D721Med (cell line): ENCODE results near the gene RUFY4.

Source experiments
- DNase-seq: peaks from one replicate; pipeline ENCODE4 v3.0.0; 2011; ENCODE audit warnings: low spot score; ENCODE audit not compliant: insufficient read length
- FAIRE-seq: peaks from 2 replicates; lab custom pipeline; 2011; peaks lifted over from hg19 to GRCh38; lab: Jason Lieb, UNC
- TF ChIP-seq, protein P1 (sequence below): IDR thresholded peaks from 2 replicates; pipeline ENCODE4 v1.5.1; 2012; ENCODE audit warnings: mild to moderate bottlenecking, control low read depth; ENCODE audit not compliant: insufficient read depth; ENCODE audit errors: missing control alignments

The RUFY4 gene

DNA sequence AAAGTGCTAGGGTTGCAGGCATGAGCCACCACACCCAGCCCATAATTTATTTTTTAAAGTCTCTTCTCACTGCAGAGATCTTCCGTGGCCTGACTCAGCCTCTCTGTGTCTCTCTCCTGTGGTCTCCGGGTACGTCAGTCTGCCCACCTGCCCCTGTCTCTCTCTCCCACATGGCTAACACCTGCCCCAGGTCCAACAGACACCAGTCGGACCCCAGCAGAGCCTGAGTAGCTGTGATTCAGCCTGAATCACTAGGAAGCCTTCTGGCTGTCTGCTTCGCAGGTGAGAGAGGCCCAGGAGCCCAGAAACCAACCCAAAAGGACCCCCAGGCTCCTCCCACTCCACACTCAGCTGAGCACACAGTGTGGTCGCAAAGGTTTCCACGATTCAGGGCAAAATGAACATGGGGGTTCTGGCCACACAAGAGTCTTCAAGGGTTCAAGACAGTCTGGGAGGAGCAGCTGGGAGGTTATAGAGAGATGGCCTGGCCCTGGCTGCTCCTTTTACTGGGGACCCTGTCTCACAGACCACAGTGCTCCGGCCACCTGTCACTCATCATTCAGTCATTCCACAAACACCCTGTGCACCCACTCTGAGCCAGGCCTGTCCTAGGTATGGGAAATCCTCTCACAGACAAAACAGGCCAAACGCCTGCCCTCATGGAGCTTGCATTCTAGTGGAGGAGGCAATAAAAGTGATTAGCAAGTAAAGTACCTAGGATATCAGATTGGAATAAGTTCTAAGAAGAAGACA lies 8.6 kb downstream of the RUFY4 start:
- no peak for DNase-seq
- TF ChIP-seq, protein P1, sequence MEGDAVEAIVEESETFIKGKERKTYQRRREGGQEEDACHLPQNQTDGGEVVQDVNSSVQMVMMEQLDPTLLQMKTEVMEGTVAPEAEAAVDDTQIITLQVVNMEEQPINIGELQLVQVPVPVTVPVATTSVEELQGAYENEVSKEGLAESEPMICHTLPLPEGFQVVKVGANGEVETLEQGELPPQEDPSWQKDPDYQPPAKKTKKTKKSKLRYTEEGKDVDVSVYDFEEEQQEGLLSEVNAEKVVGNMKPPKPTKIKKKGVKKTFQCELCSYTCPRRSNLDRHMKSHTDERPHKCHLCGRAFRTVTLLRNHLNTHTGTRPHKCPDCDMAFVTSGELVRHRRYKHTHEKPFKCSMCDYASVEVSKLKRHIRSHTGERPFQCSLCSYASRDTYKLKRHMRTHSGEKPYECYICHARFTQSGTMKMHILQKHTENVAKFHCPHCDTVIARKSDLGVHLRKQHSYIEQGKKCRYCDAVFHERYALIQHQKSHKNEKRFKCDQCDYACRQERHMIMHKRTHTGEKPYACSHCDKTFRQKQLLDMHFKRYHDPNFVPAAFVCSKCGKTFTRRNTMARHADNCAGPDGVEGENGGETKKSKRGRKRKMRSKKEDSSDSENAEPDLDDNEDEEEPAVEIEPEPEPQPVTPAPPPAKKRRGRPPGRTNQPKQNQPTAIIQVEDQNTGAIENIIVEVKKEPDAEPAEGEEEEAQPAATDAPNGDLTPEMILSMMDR = no peak
- no peak for FAIRE-seq

DNA sequence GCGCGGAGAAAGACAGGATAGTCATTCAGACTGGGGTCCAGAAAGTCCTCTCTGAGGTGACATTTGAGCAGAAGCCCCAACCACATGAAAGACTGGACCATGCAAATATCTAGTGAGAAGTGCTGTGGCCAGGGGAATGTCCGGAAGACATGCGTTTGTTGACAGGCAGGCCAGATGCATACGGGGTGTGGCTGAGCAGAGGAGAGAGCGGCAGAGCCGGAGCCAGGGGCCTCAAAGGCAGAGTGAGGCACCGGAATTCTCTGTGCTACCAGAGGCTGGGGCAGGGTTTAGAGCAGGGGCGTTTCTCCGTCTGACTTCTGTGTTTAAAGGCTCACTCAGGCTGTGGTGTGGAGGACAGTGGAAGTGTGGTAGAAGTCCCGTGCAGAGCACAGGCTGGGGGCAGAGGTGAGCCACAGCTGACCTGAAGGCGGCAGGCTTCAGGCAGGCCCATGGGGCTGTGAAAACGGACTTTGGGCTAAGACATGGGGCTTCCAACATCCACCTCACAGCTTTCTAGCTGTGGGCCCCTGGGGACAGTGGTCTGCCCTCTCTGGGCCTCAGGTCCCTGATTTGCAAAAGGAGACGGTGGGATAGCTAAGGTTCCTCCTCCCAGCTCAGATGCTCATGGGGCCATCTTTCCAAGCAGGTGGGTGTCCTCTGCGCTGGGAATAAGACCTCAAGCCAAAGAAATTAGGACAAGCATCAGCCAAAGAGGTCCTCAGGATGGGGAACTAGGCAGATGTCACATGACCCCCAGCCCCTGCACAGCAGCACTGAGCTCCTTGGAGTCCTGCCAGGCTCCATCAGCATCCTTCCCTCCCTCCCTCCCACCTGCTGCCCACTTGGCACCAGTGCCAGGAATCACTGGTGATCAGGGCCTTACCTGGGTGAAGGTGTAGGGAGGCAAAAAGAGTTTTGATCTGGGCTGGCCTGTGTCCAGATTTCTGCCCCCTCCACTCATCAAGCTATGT lies 11.2 kb downstream of the RUFY4 start:
- no peak for DNase-seq
- TF ChIP-seq, protein P1 = no peak

DNA sequence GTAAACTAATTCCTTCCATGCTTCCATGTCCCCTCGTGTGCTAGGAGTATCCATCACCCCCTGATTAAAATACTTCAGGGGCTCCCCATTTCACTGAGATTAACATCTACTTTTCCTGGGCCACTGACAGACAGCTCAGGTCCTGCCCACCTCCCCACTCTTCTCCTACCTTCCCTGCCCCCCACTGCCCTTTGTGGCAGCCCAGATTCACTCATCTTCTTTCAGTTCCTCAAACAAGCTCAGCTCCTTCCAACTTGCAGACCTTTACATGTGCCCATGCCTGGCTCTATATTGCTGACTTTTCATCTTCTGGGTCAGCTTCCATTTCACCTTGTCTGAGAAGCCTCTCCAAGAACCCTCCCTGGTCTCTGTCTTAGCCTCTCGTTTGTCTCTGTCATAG lies 12.0 kb downstream of the RUFY4 start:
- TF ChIP-seq, protein P1 = no peak
- FAIRE-seq (no peak), DNase-seq (no peak)

More for the DNA sequence above, 11.2 kb downstream of the RUFY4 start:
- FAIRE-seq = no peak

DNA sequence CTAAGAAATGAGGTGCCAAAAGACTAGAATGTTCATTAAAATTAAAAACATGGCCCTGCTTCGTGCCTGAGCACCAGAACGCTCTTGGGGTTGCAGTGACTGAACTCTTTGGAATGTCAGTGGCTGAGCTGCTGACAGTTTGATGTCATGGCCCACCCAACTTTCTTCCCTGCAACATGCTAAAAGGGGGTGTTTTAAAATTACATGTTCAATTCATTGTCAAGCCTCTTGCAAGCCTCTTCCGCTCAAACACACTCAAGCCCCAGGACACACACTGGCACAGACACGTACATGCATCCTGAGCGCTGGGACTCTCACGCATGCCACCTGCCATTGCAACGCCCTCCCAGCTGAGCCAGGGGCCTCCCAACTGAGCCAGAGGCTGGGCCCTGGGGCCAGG lies 12.6 kb downstream of the RUFY4 start:
- DNase-seq = no peak
- TF ChIP-seq, protein P1 = no peak
- FAIRE-seq = no peak

DNA sequence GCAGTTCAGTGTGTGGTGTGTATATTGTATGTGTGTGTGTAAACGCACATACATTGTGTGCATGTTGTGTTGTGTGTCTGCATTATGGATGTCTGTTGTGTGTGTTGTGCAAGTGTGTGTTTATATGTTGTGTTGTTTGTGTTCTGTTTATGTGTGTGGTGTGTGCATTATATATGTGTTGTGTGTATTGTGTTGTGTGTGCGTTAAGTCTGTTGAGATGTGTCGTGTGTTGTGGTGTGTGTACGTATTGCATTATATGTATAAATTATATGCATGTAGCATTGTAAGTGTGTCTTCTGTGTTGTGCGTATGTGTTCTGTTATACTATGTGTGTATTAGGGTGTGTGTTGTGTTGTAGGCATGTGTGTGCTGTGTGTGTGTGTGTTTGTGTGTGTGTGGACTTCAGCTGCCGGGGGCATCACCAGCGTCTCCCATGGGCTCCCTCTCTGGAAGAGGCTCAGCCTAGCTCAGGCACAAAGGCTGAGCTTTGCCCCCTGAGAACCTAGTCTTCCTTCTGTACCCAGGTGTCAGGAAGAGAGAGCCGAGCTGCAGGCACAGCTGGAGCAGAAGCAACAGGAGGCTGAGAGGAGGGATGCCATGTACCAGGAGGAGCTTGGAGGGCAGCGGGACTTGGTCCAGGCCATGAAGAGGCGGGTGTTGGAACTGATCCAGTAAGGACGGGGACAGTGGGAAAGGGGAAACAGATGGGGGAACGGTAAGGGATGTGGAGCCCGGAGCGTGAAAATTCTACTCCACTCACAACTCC lies 13.7 kb downstream of the RUFY4 start:
- FAIRE-seq (no peak), DNase-seq (no peak)
- TF ChIP-seq, protein P1 = no peak

DNA sequence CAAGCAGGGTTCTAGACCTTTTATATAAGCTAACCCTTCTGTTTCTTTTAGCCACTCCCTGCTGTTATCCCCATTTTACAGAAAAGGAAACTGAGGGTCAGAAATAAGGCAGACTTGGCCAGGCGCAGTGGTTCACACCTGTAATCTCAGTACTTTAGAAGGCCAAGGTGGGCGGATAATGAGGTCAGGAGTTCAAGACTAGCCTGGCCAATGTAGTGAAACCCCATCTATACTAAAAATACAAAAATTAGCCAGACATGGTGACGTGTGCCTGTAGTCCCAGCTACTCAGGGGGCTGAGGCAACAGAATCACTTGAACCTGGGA lies 14.3 kb downstream of the RUFY4 start:
- TF ChIP-seq, protein P1 = no peak
- FAIRE-seq = no peak

More for the DNA sequence above, 14.3 kb downstream of the RUFY4 start:
- DNase-seq = no peak
